Muscle of back (tissue), 11 donors: ENCODE results near the gene ASTN2. TPM values are rescaled to one million over a fixed set of nuclear protein-coding genes. Genes with fewer than 3 reads are reported as not detected.
"Not testable (repeated sequence)": the region's sequence is repeated elsewhere in the genome, so short reads cannot be mapped to it uniquely, and the experiment has no call there.

Experiments
- DNase-seq, 3 donors: peaks; one replicate each; pipeline versions ENCODE4 v3.0.0 to v3.0.0-alpha.2; 2013
- polyA plus RNA-seq, 10 donors: library from polyadenylated mRNA; unstranded; fragments of 120-200 nt; gene quantifications; one replicate each; pipeline ENCODE4 v1.2.1, GENCODE V29; 2013; ENCODE audit not compliant: insufficient read length in 10 of 10

Gene ASTN2
- polyA plus RNA-seq, 10 donors: 5.0 to 15.1 (median 6.6) TPM

GRCh38 chr9:116873937-116874914, 540.6 kb downstream of the ASTN2 start:
- no peak for DNase-seq

GRCh38 chr9:116873491-116873890, 541.4 kb downstream of the ASTN2 start:
- no peak for DNase-seq

DNA sequence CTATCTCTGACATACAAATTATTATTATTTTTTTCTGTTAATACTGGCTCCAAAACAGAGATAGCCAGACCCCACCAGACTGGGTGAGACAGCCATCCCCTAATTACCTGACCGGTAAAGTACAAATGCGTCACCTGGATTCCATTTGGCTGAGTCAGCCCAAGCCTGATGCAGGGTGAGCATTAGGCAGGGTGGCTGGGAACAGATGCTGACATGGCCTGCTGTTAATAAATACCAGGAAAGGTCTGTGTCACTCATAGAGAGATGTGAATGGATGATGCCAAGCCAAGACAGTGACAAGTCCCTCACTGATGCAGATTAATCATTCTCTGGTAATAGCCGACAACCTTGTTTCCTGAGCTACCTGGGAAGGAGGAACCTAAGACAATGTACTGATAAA, 544.3 kb downstream of the ASTN2 start:
- DNase-seq: no peak

- no peak for DNase-seq
Measured at GRCh38 chr9:116868201-116868600, 546.7 kb downstream of the ASTN2 start.

GRCh38 chr9:116861321-116861720, 553.5 kb downstream of the ASTN2 start:
- DNase-seq: no peak

DNA sequence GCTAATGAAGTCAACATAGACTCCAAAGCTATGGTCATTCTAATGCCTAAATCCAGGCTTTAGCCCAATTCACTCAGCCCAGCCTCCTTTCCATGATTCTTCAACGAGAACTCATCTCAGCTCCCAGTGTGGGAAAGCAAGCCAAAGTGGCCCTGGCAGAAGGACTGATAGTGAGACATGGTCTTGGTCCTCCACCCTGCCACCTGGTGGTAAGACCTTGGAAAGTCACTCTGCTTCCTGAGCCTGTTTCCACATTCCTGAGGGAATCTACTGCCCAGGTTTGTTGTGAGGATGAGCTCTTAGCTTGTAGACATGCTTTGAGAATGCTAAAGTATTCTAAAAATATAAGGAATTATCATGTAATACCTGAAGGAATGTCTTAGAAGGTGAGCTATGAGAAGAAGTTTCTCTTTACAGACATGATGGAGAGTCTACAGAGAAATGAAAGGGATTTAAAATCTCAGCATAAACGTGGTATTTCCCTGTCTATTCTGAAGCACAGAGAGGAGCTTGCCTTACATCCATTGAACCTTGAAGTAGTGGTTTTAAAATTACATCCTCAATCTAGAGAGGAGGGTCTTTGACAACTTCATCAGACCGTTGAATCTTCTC, 554.2 kb downstream of the ASTN2 start:
- peak; percentile 24 to 56 (median 25) for DNase-seq

DNA sequence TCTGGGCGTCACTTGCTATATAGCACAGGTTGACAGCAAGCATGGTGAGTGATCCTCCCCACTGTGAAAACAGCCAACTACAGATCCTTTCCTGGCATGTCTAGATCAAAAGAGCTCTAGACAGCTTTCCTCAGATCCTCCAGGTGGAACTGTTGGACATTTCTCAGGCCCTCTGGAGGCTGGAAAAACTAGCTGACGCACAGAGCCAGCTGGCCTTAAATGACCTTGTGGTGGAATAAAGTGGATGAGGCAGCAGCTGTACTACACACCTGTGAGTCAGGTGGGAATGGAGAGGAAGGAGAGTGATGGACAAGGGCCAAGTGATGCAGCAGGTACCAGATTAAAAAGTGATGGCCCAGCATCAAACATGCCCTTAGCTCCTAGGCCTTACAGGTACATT, 555.1 kb downstream of the ASTN2 start:
- no peak for DNase-seq

GRCh38 chr9:116857321-116857720, 557.5 kb downstream of the ASTN2 start:
- DNase-seq: no peak

- no peak for DNase-seq
Measured at GRCh38 chr9:116855881-116856662, 558.8 kb downstream of the ASTN2 start.

DNA sequence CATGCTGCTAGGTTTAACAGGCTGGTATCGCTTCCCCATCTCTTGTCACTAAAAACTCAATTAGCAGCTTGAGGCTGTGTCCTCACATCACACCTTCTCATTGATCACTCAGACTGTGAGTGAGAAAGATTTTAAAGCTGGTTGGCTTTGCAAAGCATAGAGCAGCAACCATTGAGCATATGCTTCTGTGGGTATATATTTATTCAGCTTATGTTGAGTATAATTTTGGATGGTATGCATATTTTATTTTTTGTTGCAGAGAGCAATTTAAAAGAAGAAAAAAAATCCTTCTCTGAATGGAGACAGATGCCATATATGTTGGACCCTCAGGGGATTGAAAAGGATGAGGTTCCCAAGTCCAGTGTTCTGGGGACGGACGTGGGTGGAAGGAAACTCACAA, 565.1 kb downstream of the ASTN2 start:
- DNase-seq: no peak

- DNase-seq: no peak
Measured at GRCh38 chr9:116844621-116845020, 570.2 kb downstream of the ASTN2 start.

- peak in 1 of 3 donors; percentile 18 for DNase-seq
Measured at GRCh38 chr9:116843863-116844620, 570.8 kb downstream of the ASTN2 start.

- no peak for DNase-seq
Measured at GRCh38 chr9:116842658-116843057, 572.2 kb downstream of the ASTN2 start.

- DNase-seq: not testable (repeated sequence)
Measured at GRCh38 chr9:116838468-116838867, 576.4 kb downstream of the ASTN2 start.

- no peak for DNase-seq
Measured at GRCh38 chr9:116837018-116837989, 577.6 kb downstream of the ASTN2 start.

DNA sequence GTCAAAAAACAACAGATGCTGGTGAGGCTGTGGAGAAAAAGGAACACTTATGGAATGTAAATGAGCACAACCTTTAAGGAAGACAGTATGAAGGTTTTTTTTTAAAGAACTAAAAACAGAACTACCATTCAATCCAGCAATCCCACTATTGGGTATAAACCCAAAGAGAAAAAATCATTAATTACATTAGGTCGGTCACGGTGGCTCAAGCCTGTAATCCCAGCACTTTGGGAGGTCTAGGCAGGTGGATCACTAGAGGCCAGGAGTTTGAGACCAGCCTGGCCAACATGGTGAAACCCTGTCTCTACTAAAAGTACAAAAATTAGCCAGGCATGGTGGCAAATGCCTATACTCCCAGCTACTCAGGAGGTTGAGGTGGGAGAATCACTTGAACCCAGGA, 584.5 kb downstream of the ASTN2 start:
- DNase-seq: not testable (repeated sequence)

- DNase-seq: no peak
Measured at GRCh38 chr9:116821633-116822229, 593.1 kb downstream of the ASTN2 start.

DNA sequence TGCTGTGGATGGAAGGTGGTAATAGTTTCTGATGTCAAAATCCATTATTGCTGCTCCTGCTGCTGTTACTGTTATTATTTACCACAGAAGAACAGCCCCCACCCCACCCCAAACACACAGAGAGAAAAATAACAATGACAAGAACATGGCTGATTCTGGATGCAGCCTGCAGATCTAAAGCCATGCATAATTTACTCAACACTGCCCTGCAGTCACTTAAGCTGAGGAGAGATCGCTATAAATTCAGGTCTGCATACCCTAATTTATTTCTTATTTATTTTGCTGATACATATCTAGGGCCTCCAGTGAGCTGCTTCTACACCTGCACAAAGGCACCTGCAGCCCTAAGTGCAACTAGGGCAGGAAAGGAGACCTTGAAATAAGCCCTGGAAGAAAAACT, 595.7 kb downstream of the ASTN2 start:
- no peak for DNase-seq

DNA sequence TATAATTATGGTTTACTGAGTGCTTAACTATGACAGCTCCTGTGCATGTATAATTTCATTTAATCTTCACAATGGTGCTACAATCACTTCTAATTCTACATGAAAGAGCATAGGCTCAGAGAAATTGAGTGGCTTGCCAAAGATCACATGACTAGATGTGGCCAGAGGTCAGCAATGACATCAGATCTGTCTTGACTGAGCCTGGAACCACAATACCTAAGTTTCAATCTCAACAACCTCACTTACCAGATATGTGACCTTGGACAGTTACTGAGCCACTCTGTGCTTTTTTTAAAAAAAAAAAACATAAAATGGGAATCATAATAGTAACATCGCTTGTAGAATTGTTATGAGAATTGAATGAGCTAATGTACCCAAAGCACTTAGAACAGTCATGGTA, 597.1 kb downstream of the ASTN2 start:
- no peak for DNase-seq

GRCh38 chr9:116816484-116816883, 598.4 kb downstream of the ASTN2 start:
- DNase-seq: no peak
